Heart left ventricle (tissue), 13 donors: Measurements from ENCODE around the gene FUS.

Experiments
- CTCF ChIP-seq, 12 donors: fragments of 200-600 bp; sonication (generic) in 4 of 12; IDR thresholded peaks; one replicate each; pipeline versions ENCODE4 v1.5.0 to v1.8.0; 2018 to 2022; ENCODE audit warnings: antibody characterized with exemption in 12 of 12, mild to moderate bottlenecking in 5 of 12
- POLR2A ChIP-seq, 2 donors: fragments of 450-650 bp; IDR thresholded peaks; one replicate each; pipeline ENCODE4 v1.6.1; 2017; ENCODE audit warnings: antibody characterized with exemption in 2 of 2, mild to moderate bottlenecking in 2 of 2, moderate library complexity in 2 of 2
- donor health status: ischemic (EF 13 %, LVEDD 7.1; RV severe dilation, severe dysfunction).
- donor health status: DM: no; HTN: yes; CAD: no.
- donor health status: DM: no; HTN: no; CAD: no.
- donor health status: ischemic (EF 25% LVEDD 6.9; RV normal size, moderate dysfunction).
- donor health status: ischemic (EF 25% LVEDD 5.7; RV mildly dilated, moderate dysfunction).
- donor health status: ischemic (EF 35%, LVEDD 5.7; RV mildly dilated, moderate dysfunction).
- donor health status: nonischemic (EF 11% LVEDD 7.7; RV severe dilation, severe dysfunction).
- donor health status: DM: yes; HTN: yes; CAD: no.
- donor health status: PGD.
- donor health status: ischemic (EF 29% LVEDD 5.4; RV normal size, mild dysfunction).
- donor health status: nonischemic (EF 23%, LVEDD 6.1; RV moderate dilation, normal function).

- TF ChIP-seq CTCF (IDR thresholded peaks at IDR 0.05), result no peak
- TF ChIP-seq POLR2A (IDR thresholded peaks at IDR 0.05), result no peak
These were observed 12.6 kb upstream of the FUS start for GRCh38 chr16:31167315-31167714.
